GM19239 (cell line): ENCODE results near the gene TTPAL.

ENCODE experiments used
- DNase-seq: peaks from one replicate; pipeline ENCODE4 v3.0.0; 2011; ENCODE audit warnings: low spot score; ENCODE audit not compliant: insufficient read length
- FAIRE-seq: peaks from 2 replicates; lab custom pipeline; 2011; peaks lifted over from hg19 to GRCh38; lab: Jason Lieb, UNC

Gene TTPAL

GRCh38 chr20:44438782-44439181, 36.9 kb upstream of the TTPAL start:
- FAIRE-seq: no peak
- no peak for DNase-seq

GRCh38 chr20:44439318-44439717, 36.4 kb upstream of the TTPAL start:
- no peak for DNase-seq
- no peak for FAIRE-seq

DNA sequence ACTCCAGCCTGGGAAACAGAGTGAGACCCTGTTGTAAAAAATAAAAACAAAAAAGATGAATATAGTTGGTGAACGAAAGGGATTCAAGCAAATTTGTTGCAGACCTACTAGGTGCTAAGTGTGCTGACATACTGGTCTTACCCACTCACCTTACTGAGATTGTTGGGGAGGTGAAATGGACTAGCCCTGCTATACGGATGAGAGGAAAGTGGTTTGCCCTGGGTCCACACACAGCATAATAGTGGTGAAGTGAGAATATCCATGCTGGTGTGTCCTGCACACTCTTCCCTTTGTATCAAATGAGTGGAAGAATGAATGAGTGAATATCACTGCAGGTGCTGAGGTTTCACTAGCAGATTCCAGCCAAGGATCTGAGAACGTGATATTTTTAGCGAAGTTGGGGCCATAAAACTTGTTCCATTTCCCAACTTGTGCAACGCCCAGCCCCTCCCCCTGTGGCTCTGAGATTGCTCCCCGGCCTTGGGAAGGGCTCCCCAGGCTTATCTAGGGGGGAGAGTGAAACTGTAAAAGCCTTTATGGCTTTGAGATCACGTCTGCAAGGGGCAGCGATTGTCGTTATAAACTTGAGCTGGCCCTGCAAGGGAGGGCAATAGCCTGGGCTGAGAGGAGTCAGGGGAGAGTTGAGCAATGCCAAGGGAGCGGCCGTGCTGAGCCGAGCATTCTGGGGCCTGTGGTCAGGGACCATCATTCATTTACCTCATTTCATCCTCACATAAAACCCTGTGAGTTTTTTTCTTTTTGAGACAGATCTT, 33.2 kb upstream of the TTPAL start:
- no peak for DNase-seq
- no peak for FAIRE-seq

GRCh38 chr20:44445742-44446710, 29.6 kb upstream of the TTPAL start:
- FAIRE-seq (no peak), DNase-seq (no peak)

DNA sequence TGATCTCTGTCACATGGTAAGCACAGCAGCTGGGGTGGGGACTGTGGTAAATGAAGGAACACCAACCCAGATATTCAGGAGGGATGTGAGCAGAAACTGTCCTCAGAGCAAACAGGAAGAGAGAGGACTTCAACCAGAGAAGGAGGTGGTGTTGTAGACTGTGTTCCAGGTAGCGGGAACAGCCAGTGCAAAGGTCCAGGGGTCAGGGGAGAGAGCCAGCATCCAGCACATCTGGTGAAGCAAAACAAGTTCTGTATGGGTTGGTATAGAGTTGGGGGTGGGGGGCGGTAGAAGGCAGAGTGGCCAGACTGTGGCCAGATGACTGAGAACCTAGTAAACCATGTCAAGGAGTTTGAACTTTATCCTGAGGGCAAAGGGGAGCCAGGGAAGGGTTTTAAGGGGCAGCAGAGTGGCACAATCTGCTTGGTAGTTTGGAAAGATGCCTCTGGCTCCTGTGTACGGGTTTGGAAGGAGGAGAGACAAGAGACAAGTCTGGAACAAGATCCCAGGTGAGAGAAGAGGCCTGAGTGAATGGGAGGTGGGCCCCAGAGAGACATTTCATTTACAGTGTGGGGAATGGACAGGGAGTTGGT, 27.8 kb upstream of the TTPAL start:
- no peak for DNase-seq
- no peak for FAIRE-seq

DNA sequence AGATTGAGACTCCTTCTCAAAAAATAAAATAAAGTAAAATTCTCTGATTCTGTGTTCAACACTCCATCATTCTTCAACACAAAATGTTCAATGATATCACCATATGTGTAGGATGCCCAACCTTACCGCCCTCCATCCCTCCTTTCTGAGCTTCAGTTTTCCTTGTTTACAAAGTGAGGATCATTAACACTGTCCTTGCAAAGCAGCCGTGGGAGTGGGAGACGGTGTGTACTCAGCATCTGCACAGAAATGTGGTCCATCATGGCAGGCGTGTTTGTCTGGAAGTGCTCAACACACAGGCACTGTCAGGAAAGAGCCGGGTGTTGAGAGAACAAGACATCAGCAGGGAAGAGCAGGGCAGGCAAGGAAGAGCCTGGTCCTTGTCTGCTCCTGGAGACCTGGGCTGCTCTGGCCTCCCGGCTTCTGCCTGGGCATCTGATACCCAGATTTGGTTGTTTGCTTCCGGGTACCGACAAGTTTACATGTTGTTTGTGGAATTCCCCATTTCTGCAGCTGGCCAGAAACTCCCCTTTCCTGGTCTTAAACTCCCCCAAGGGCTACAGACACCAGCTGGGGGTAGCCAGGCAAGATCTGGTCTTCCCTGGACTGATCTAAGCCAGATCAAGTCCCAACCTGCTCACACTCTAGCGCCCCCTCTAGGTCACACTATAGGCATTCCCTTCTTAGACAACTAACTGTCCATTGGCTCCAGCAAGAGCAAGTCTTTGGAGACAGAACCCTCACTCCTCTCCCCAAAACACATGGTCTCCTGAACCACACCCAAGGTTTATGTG, 26.7 kb upstream of the TTPAL start:
- no peak for FAIRE-seq
- no peak for DNase-seq

DNA sequence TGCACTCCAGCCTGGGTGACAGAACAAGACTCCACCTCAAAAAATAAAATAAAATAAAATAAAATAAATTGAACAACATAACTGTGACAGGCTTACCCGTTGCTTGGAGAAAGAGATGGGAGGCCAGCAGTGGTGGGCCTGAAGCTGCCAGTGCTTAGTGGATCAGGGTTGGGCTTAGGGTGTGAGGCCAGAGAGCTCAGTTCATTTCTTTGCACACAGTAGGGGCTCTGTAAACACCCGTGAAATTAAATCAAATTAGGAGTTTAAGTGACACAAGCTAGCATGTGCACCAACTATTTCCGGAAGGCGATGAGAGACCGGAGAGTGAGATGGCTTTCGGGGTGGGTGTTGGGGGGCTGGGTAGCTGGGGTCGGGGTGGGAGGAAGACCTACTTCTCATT, 25.8 kb upstream of the TTPAL start:
- FAIRE-seq (no peak), DNase-seq (no peak)

GRCh38 chr20:44450281-44450889, 25.3 kb upstream of the TTPAL start:
- no peak for FAIRE-seq
- DNase-seq: no peak

DNA sequence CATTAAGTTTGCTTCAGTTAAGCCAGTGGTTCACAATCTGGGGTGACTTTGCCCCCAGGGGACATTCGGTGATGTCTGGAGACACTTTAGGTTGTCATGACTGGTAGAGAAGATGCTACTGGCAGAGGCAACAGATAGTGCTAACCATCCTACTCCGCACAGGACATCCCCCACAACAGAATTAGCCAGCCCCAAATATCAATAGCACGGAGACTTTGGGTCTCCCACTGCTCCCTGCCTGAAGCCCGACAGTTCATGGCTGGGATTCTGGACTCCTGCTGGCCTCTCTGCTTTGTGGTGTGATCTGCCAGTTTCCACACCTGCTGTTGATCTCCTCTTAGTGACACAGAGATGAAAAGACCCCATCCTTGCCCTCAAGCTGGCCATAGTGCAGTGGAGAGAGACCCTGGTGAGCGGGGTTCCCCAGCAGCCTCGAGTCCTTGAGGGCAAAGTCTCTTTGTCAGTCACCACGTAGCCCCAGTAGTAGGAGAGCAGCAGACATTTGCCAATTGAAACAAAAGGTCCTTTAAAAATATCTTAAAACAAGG, 24.7 kb upstream of the TTPAL start:
- DNase-seq: no peak
- no peak for FAIRE-seq

GRCh38 chr20:44454306-44454963, 21.2 kb upstream of the TTPAL start:
- FAIRE-seq (no peak), DNase-seq (no peak)

GRCh38 chr20:44455126-44455525, 20.5 kb upstream of the TTPAL start:
- DNase-seq (no peak), FAIRE-seq (no peak)

DNA sequence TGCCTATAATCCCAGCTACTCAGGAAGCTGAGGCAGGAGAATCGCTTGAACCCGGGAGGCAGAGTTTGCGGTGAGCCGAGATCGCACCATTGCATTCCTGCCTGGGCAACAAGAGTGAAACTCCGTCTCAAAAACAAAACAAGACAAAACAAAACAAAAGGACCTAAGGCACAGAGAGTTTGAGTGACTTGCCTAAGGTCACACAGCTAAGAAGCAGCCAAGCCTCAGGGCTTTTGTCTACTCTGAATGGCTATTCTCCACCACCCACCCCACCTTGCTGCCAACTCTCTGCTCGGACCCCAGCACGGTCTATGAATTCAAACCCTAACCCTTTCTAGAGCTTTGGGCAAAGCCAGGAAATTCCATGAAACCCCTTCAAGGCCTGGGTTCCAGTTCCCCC, 19.1 kb upstream of the TTPAL start:
- DNase-seq: no peak
- no peak for FAIRE-seq

DNA sequence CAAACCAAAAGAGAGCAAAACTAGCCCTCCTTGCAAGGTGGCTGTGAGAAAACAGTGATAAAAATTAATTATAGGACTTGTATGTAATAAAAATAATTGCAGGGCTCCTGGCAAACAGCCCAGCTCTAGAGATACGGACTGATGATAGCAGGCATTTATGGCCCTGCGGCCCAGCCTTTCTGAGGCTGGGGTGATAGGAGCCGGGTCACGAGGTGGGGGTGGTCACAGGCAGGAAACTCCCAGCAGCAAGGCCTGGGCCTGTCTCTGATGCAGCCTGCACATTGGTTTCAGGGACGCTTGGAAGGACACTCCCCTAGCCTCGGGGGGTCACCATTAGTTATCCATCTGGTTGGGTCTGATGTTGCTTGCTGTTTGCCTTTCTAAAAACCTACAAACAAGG, 18.7 kb upstream of the TTPAL start:
- FAIRE-seq: no peak
- no peak for DNase-seq

GRCh38 chr20:44459271-44459670, 16.4 kb upstream of the TTPAL start:
- DNase-seq: no peak

DNA sequence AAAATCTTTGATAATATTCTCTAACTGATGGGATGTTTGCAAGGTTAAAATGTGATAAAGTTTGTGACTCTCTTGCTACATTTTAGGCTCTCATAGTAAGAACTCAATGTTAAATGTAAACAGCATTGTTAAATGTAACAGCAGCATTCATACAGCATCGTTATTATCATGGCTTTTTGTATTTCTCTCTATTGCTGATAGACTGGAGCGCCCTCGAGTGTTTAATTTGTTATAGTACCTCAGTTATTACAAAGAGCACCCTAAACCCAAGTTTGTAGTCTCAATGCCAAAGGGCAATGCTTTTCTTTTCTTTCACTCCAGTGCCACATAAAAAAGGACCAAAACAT, 14.9 kb upstream of the TTPAL start:
- no peak for DNase-seq

More at GRCh38 chr20:44459271-44459670, 16.4 kb upstream of the TTPAL start:
- no peak for FAIRE-seq

DNA sequence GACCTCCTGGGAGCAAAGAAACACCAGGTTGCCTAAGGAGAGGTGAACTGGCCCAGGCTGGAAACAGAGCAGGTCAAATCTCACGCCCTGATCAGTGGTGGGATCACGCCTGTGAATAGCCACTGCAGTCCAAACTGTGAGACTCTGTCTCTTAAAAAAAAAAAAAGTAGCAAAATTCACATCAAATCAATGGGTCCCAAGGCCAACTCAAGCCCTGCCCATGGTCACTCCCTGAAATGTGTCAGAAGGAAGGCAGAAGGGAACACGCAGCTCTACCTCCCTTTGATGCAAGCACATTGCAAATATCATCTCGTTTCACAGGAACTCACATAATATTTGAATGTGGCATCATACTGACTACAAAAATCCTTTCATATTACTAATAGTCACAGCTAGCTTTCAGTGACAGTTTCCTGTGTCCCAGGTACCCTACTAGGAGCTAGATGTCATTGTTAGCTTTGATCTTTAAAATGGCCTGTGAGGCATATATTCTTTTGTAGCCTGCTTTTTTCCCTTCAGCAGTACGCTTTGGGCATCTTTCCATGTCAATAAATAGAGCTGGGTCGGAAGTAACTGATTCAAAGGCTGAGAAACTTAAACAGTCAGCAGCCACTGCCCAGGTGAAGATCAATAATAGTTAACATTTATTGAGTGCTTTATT, 14.4 kb upstream of the TTPAL start:
- FAIRE-seq (no peak), DNase-seq (no peak)

More for the DNA sequence above, 14.9 kb upstream of the TTPAL start:
- no peak for FAIRE-seq

DNA sequence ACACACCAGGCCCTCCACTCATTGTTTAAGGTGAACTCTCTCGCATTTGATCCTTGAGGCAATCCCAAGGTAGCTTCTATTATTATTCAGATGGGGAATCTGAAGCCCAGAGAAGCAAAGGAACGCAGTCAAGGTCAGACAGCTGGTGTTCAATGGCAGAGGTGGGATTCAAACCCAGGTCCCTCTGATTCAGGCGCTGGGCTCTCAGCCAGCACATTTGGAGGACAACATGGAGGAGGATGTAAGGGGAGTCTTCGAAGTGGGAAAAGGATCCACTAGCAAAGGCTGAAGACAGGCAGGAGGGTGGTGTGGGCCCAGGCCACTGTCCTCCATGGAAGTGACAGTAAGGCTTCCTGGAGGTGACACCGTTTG, 13.9 kb upstream of the TTPAL start:
- no peak for DNase-seq
- FAIRE-seq: no peak

DNA sequence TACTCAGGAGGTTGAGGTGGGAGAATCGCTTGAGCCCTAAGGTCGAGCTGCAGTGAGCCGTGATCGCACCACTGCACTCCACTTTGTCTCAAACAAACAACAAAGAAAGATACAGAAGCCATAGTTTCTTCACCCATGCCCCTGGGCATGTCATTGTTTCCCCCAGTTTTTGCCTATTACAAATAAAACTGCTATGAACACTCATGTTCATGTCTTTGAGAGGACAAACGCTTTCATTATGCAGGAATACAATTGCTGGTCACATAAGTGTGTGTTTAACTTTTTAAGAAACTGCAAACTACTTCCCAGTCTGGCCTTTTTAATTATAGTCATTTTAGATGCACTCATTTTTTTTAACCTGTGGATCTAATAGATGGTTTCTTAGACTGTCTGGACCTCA, 12.2 kb upstream of the TTPAL start:
- no peak for DNase-seq
- FAIRE-seq: no peak

DNA sequence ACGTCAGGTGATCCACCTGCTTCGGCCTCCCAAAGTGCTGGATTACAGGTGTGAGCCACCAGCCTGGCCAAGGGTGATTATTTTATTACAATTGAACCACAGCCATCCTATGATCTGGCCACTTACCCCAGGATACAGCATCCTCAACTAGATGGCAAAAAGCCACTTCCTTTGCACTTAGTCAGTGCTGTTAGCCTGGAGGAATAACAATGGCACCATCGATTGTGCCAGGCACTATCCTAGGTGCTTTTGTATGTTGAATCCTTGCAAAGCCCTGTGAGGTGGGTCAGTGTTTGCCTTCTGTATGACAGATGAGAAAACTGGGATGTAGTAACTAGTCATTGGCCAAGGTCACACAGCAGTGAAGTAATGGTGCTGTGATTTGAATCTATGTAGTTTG, 11.2 kb upstream of the TTPAL start:
- DNase-seq (no peak), FAIRE-seq (no peak)
